Common myeloid progenitor, CD34-positive (primary cell): ENCODE results near the gene PLCB4.

Experiments used
- CTCF ChIA-PET: fragments of 350-600 bp; sonication (Branson Sonifier 250); formaldehyde crosslinking; loops from one replicate; lab custom pipeline; 2021; ENCODE audit warnings: antibody characterized with exemption; lab: Charles Lee
- POLR2A ChIA-PET: fragments of 350-600 bp; sonication (Branson Sonifier 250); formaldehyde crosslinking; loops from one replicate; lab custom pipeline; 2021; ENCODE audit warnings: antibody characterized with exemption; lab: Charles Lee
- DNase-seq, 3 donors: peaks; one replicate each; pipeline versions ENCODE4 v3.0.0 to v3.0.0-alpha.2; 2013
- H3K27ac ChIP-seq, 2 experiments: 1 replicate in 1 of 2; 2 replicates in 1 of 2; pipeline ENCODE4 v1.7.0; 2013; ENCODE audit warnings: inconsistent platforms in 2 of 2, low read length in 2 of 2, mild to moderate bottlenecking in 2 of 2, low read depth in 1 of 2, moderate library complexity in 1 of 2; ENCODE audit not compliant: severe bottlenecking in 2 of 2, insufficient read depth in 1 of 2, poor library complexity in 1 of 2
- H3K27me3 ChIP-seq, 5 experiments: replicated peaks in 2 of 5; 1 replicate in 3 of 5; 2 replicates in 2 of 5; pipeline versions ENCODE4 v1.6.1 to v1.7.0; 2013; ENCODE audit warnings: low read length in 4 of 5, mild to moderate bottlenecking in 2 of 5, moderate library complexity in 2 of 5, inconsistent platforms in 1 of 5; ENCODE audit not compliant: insufficient read depth in 5 of 5, control insufficient read depth in 4 of 5
- H3K36me3 ChIP-seq, 4 experiments: 1 replicate in 2 of 4; 2 replicates in 2 of 4; pipeline versions ENCODE4 v1.6.1 to v1.7.0; 2013; ENCODE audit warnings: low read length in 3 of 4, control low read depth in 1 of 4, mild to moderate bottlenecking in 1 of 4; ENCODE audit not compliant: control insufficient read depth in 4 of 4, insufficient read depth in 4 of 4
- H3K4me1 ChIP-seq, 4 experiments: 1 replicate in 3 of 4; 2 replicates in 1 of 4; pipeline versions ENCODE4 v1.6.1 to v1.7.1; 2013; ENCODE audit warnings: low read length in 3 of 4, mild to moderate bottlenecking in 3 of 4, control low read depth in 1 of 4, inconsistent platforms in 1 of 4, moderate library complexity in 1 of 4; ENCODE audit not compliant: control insufficient read depth in 4 of 4, insufficient read depth in 4 of 4; ENCODE audit errors: control extremely low read depth in 1 of 4
- H3K4me3 ChIP-seq, 7 experiments: 1 replicate in 4 of 7; 2 replicates in 3 of 7; pipeline versions ENCODE4 v1.5.1 to v1.7.0; 2013; ENCODE audit warnings: mild to moderate bottlenecking in 7 of 7, low read length in 6 of 7, moderate library complexity in 6 of 7, inconsistent platforms in 2 of 7, low read depth in 2 of 7, control low read depth in 1 of 7; ENCODE audit not compliant: insufficient read depth in 4 of 7, control insufficient read depth in 1 of 7; ENCODE audit errors: extremely low read depth in 1 of 7
- H3K9me3 ChIP-seq, 5 experiments: 1 replicate in 4 of 5; 2 replicates in 1 of 5; pipeline versions ENCODE4 v1.6.1 to v1.7.1; 2013; ENCODE audit warnings: low read length in 4 of 5, mild to moderate bottlenecking in 2 of 5, inconsistent platforms in 1 of 5, low read depth in 1 of 5, moderate library complexity in 1 of 5; ENCODE audit not compliant: control insufficient read depth in 4 of 5, insufficient read depth in 2 of 5; ENCODE audit errors: control extremely low read depth in 1 of 5
- WGBS: methylation state at CpG from one replicate; pipeline ENCODE4 v1.1.5; 2013; ENCODE audit not compliant: insufficient coverage; 5-methylcytosine and 5-hydroxymethylcytosine counted together

The PLCB4 gene

DNA sequence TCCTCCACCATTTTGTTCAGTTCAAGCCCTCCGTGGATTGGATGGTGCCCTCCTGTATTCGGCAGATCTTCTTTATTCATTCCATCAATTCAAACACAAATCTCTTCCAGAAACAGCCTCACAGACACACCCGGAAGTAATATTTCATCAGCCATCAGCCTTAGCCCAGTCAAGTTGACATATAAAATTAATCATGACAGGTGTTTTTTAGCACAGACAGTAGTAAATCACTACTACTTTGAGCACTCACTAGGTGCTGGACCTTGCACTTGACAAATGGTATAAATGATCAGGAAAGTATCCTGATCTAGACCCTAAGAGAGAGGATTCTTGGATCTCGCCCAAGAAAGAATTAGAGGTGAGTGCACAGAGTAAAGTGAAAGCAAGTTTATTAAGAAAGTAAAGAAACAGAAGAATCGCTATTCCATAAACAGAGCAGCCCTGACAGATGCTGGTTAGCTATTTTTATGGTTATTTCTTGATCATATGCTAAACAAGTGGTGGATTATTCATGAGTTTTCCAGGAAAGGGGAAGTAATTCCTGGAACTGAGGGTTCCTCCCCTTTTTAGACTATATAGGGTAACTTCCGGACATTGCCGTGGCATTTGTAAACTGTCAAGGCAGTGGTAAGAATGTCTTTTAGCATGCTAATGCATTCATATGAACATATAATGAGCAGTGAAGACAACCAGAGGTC lies 250.9 kb downstream of the PLCB4 start:
- no peaks in the 10 kb centered on the region for H3K27me3 ChIP-seq
- peak in 2 of 3 donors; percentile 47 to 52 for DNase-seq
- H3K4me1 ChIP-seq = peaks cover 0 to 21% (median 2%) of the 10 kb centered on the region in 4 experiments
- peak overlapping the region in 5 of 7 experiments; percentile 17 to 67 (median 48) for H3K4me3 ChIP-seq
- H3K9me3 ChIP-seq = no peaks in the 10 kb centered on the region
- CTCF ChIA-PET = interaction anchor here (1.2 to 1.7 kb wide), 2 partner anchors 12 to 29 kb away, joined by 4 read pairs; no protein-coding TSS in a partner anchor
- H3K36me3 ChIP-seq = peaks cover 0 to 6% (median 1%) of the 10 kb centered on the region in 4 experiments
- POLR2A ChIA-PET = no interaction called here
- peak overlapping the region; percentile 2 to 50 for H3K27ac ChIP-seq
- 55% methylated on average over 5 of the region's 7 CpGs for WGBS

DNA sequence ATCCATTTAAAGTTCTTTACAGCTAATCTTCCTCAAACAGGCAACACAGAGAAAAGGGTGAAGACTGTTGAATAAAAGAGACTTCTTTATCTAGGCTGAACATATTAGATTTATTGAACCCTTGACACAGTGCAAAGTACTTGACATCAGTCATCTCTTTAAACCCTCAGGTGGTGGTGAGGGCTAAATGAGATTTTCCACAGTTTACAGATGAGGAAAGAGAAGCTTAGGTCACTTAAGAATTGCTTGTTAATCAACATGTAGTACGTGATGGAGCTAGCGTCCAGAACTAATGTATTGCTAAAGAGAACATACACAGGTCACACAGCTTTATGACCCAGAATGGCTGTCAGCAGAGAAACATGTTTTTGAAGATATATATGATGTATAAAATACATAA lies 252.1 kb downstream of the PLCB4 start:
- Histone ChIP-seq H3K36me3 (peaks cover 0 to 4% (median 1%) of the 10 kb centered on the region in 4 experiments), H3K4me3 (no peak overlapping the region), H3K27ac (no peak overlapping the region), H3K27me3 (no peaks in the 10 kb centered on the region), H3K4me1 (peaks cover 0 to 28% (median 8%) of the 10 kb centered on the region in 4 experiments), H3K9me3 (no peaks in the 10 kb centered on the region)
- POLR2A ChIA-PET = no interaction called here
- CTCF ChIA-PET = interaction anchor here (1.3 to 1.7 kb wide), 2 partner anchors 28 to 249 kb away, joined by 4 read pairs; no protein-coding TSS in a partner anchor
- 100% methylated on average over 1 of the region's 2 CpGs for WGBS
- DNase-seq = peak in 1 of 3 donors; percentile 34

DNA sequence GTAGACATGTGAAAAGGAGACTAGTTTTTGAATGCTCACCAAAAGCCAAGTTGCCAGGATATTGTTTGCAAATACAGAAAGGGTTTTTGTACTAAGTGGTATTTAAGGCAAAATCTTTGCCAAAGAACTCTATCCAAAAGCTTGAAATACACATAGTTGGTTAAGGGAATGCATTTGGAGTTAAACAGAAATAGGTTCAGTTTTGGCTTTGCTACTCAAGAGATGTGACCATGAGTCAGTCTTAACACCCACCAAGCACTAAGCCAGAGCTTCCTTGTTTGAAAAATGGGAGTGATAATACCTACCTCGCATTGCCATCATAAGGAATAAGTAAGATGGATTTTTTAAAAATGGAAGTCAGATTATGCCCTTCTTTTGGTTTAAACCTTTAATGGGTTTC lies 253.8 kb downstream of the PLCB4 start:
- H3K36me3 ChIP-seq = no peaks in the 10 kb centered on the region
- ChIA-PET CTCF (no interaction called here), POLR2A (no interaction called here)
- DNase-seq = no peak
- H3K4me3 ChIP-seq = no peak overlapping the region
- no peaks in the 10 kb centered on the region for H3K9me3 ChIP-seq
- H3K27ac ChIP-seq = no peak overlapping the region
- no peaks in the 10 kb centered on the region for H3K27me3 ChIP-seq
- H3K4me1 ChIP-seq = peaks cover 0 to 39% (median 14%) of the 10 kb centered on the region in 4 experiments
- no CpG with 5 or more reads among the region's 1 CpG for WGBS

DNA sequence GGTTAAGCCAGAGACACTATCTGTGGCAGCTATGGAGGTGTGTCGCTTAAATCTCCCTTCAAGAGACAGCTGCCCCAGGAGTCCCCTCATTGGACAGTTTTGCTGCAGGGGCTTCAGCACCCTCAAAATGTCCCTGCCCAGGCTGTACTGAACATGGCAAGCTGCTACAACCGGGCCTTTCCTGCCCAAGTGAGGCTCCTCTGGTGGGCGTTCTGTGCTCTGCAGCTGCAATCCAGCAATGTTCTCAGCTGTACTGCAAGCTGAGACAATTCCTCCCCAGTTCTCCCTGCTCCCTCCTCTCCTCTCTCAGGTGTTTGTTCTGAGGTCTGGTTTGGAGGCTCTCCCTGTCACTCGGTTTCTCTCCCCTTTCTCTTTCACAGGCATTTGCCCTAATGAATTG lies 254.7 kb downstream of the PLCB4 start:
- CTCF ChIA-PET = interaction anchor here (1.1 to 1.3 kb wide), 2 partner anchors 11 to 36 kb away, joined by 3 to 4 read pairs; no protein-coding TSS in a partner anchor
- 94% methylated on average over 3 of the region's 4 CpGs for WGBS
- H3K27ac ChIP-seq = no peak overlapping the region
- DNase-seq = peak in 2 of 3 donors; percentile 35 to 40
- H3K9me3 ChIP-seq = no peaks in the 10 kb centered on the region
- no peak overlapping the region for H3K4me3 ChIP-seq
- H3K4me1 ChIP-seq = peaks cover 0 to 48% (median 18%) of the 10 kb centered on the region in 4 experiments
- POLR2A ChIA-PET = no interaction called here
- H3K27me3 ChIP-seq = no peaks in the 10 kb centered on the region
- H3K36me3 ChIP-seq = no peaks in the 10 kb centered on the region

DNA sequence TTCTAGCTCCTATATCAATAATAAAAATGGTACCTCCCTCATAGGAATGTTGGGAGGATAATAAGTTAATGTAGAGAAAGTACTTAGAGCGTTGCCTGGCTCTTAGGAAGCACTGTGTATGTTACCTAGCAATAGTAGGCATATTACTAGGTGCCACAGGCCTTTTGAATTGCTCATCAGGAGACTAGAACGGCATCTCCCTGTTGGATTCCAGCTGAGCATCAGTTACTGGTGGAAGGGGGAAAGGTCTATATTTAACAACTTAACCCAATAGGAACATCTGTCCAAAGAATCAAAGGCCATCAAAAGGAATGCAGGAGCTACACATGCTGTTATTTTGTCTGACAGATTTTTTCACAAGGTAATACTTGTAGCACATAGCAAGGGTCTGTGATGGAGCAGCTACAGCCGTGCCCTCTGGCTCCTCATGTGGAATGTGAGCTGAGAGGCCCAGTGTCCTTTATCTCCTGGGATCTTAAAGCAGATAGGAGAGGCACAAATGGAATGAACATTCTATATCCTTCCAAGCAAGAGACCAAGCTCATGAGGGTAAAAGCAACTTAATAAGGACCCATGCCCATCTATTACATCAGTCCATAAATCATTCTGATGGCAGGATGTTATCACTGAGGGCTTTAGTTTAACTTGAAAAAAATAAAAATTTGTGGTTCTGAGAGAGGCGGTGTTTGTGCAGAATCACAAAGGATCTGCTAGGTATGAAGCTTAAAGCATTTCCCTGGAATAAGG lies 260.6 kb downstream of the PLCB4 start:
- Histone ChIP-seq H3K4me3 (no peak overlapping the region), H3K27me3 (no peaks in the 10 kb centered on the region), H3K27ac (no peak overlapping the region), H3K4me1 (peaks cover 2 to 45% (median 24%) of the 10 kb centered on the region in 4 experiments), H3K36me3 (no peaks in the 10 kb centered on the region), H3K9me3 (no peaks in the 10 kb centered on the region)
- WGBS = 82% methylated on average over 4 of the region's 4 CpGs
- POLR2A ChIA-PET = no interaction called here
- DNase-seq = peak in 1 of 3 donors; percentile 25
- CTCF ChIA-PET = interaction anchor here (1.2 to 1.4 kb wide), 5 partner anchors 8 to 27 kb away, joined by 3 read pairs; no protein-coding TSS in a partner anchor

DNA sequence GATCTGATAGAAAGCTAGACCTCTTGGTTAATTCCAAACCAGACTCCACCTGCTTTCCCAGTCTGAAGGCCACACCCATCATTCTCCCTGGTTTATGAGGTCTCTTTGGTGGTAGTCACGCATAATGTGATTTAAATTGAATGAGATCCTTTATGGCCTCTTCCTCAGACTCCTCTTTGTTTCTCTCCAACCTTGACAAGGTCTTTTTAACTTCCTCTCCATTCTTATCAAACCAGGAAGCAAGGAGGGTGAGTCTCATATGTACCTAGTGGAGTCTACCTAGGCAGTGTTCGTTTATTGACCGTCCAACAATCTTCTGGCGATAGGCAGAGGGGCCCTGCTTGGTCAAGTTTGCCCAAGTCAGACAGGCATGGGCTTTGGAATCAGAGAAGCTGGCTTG lies 261.3 kb downstream of the PLCB4 start:
- POLR2A ChIA-PET = no interaction called here
- Histone ChIP-seq H3K9me3 (no peaks in the 10 kb centered on the region), H3K36me3 (no peaks in the 10 kb centered on the region), H3K4me3 (no peak overlapping the region), H3K4me1 (peaks cover 2 to 38% (median 23%) of the 10 kb centered on the region in 4 experiments), H3K27me3 (no peaks in the 10 kb centered on the region), H3K27ac (no peak overlapping the region)
- CTCF ChIA-PET = interaction anchor here (1.2 to 1.4 kb wide), 3 partner anchors 10 to 27 kb away, joined by 3 read pairs; no protein-coding TSS in a partner anchor
- 96% methylated on average over 3 of the region's 4 CpGs for WGBS
- no peak for DNase-seq
